ENCODE data around the gene HSD17B10. TPM values are rescaled to one million over a fixed set of nuclear protein-coding genes. Genes with fewer than 3 reads are reported as not detected.

HSD17B10 gene
- total and polyA plus RNA-seq, 2 donors (not counting 1 experiment from before 2014, with no cell fraction given), result 49.7 to 66.5 TPM

DNA sequence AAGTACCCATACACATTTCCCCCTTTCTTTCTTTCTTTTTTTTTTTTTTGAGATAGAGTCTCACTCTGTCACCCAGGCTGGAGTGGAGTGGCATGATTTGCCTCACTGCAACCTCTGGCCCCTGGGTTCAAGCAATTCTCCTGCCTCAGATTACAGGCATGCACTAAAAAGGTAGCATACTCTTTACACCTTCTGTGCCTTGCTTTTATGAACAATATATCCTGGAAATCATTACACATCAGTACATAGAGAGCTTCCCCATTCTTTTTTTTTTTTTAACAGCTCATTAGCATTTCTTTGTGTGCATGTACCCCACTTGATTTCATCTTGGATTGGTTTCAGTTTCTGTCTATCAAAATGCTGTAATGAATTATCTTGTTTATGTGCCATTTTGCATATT is 18.6 kb upstream of the HSD17B10 start:
- H3K27me3 Mint-ChIP-seq, result peaks cover 4% of the 10 kb centered on the region
- H3K4me1 Mint-ChIP-seq, result no peaks in the 10 kb centered on the region
- CTCF ChIA-PET, result no interaction called here

GRCh38 chrX:53449632-53450031 is 15.5 kb upstream of the HSD17B10 start:
- H3K9me3 ChIP-seq (ENCODE audit: control extremely low read depth in 1 of 3, control insufficient read depth in 2 of 3, insufficient read depth in 1 of 3, low read length in 2 of 3), result no peaks in the 10 kb centered on the region
- no peak overlapping the region for H3K4me2 ChIP-seq (replicated peaks; ENCODE audit: low read depth, low read length, poor library complexity, severe bottlenecking)
- H3K4me1 ChIP-seq (ENCODE audit: control insufficient read depth in 2 of 2, insufficient read depth in 2 of 2, low read length in 2 of 2), result no peaks in the 10 kb centered on the region
- no peak overlapping the region for H3K4me3 ChIP-seq (ENCODE audit: control extremely low read depth in 1 of 5, extremely low read depth in 1 of 5, insufficient read depth in 1 of 5, low read depth in 2 of 5, low read length in 4 of 5)
- CTCF ChIA-PET, result no interaction called here
- no peaks in the 10 kb centered on the region for H3K27me3 ChIP-seq (replicated peaks in 1 of 4; ENCODE audit: control extremely low read depth in 1 of 4, control insufficient read depth in 3 of 4, insufficient read depth in 4 of 4, low read length in 3 of 4)
- WGBS (ENCODE audit: insufficient coverage), result no CpG with 5 or more reads among the region's 3 CpGs
- H3K27me3 Mint-ChIP-seq, result no peaks in the 10 kb centered on the region
- H3K4me1 Mint-ChIP-seq, result no peaks in the 10 kb centered on the region
- no peak for DNase-seq
- no peak overlapping the region for H2AFZ ChIP-seq (ENCODE audit: insufficient read depth, low read depth, low read length, poor library complexity, severe bottlenecking)
- no peaks in the 10 kb centered on the region for H3K36me3 ChIP-seq (replicated peaks in 1 of 2; ENCODE audit: control extremely low read depth in 1 of 2, control insufficient read depth in 1 of 2, extremely low read depth in 1 of 2, insufficient read depth in 2 of 2, low read length in 1 of 2)
- no peak overlapping the region for H3K27ac Mint-ChIP-seq
- H3K79me2 ChIP-seq (ENCODE audit: control insufficient read depth, insufficient read depth, low read length), result no peaks in the 10 kb centered on the region
- no peak overlapping the region for H3K4me3 Mint-ChIP-seq
- ATAC-seq (ENCODE audit: low read depth), result no peak
- H3K27ac ChIP-seq (ENCODE audit: low read length in 2 of 2), result no peak overlapping the region
- intact Hi-C loops (cut with micrococcal nuclease), result no loop called here
- TF ChIP-seq EZH2 (IDR thresholded peaks at IDR 0.05; ENCODE audit: borderline replicate concordance, insufficient read depth, low read depth, low read length, poor library complexity, severe bottlenecking), result no peak
- H4K20me1 ChIP-seq (ENCODE audit: control insufficient read depth, insufficient read depth, low read length, poor library complexity, severe bottlenecking), result no peaks in the 10 kb centered on the region
- H3K9me3 Mint-ChIP-seq (ENCODE audit: insufficient read depth), result no peaks in the 10 kb centered on the region
- H3K9ac ChIP-seq (ENCODE audit: low read length), result no peak overlapping the region
- POLR2A ChIA-PET, result no interaction called here

More for the DNA sequence above, 18.6 kb upstream of the HSD17B10 start:
- H2AFZ ChIP-seq (ENCODE audit: insufficient read depth, low read depth, low read length, poor library complexity, severe bottlenecking), result no peak overlapping the region
- H3K4me3 ChIP-seq (ENCODE audit: control extremely low read depth in 1 of 5, extremely low read depth in 1 of 5, insufficient read depth in 1 of 5, low read depth in 2 of 5, low read length in 4 of 5), result no peak overlapping the region
- TF ChIP-seq, protein P1, sequence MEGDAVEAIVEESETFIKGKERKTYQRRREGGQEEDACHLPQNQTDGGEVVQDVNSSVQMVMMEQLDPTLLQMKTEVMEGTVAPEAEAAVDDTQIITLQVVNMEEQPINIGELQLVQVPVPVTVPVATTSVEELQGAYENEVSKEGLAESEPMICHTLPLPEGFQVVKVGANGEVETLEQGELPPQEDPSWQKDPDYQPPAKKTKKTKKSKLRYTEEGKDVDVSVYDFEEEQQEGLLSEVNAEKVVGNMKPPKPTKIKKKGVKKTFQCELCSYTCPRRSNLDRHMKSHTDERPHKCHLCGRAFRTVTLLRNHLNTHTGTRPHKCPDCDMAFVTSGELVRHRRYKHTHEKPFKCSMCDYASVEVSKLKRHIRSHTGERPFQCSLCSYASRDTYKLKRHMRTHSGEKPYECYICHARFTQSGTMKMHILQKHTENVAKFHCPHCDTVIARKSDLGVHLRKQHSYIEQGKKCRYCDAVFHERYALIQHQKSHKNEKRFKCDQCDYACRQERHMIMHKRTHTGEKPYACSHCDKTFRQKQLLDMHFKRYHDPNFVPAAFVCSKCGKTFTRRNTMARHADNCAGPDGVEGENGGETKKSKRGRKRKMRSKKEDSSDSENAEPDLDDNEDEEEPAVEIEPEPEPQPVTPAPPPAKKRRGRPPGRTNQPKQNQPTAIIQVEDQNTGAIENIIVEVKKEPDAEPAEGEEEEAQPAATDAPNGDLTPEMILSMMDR (IDR thresholded peaks at IDR 0.05), result no peak
- no peak for TF ChIP-seq EZH2 (IDR thresholded peaks at IDR 0.05; ENCODE audit: borderline replicate concordance, insufficient read depth, low read depth, low read length, poor library complexity, severe bottlenecking)
- H3K9me3 Mint-ChIP-seq (ENCODE audit: insufficient read depth), result no peaks in the 10 kb centered on the region
- H3K27me3 ChIP-seq (replicated peaks in 1 of 4; ENCODE audit: control extremely low read depth in 1 of 4, control insufficient read depth in 3 of 4, insufficient read depth in 4 of 4, low read length in 3 of 4), result peaks cover 0 to 9% (median 0%) of the 10 kb centered on the region in 4 experiments
- H3K4me1 ChIP-seq (ENCODE audit: control insufficient read depth in 2 of 2, insufficient read depth in 2 of 2, low read length in 2 of 2), result no peaks in the 10 kb centered on the region
- intact Hi-C loops (cut with micrococcal nuclease), result no loop called here
- H3K9me3 ChIP-seq (ENCODE audit: control extremely low read depth in 1 of 3, control insufficient read depth in 2 of 3, insufficient read depth in 1 of 3, low read length in 2 of 3), result no peaks in the 10 kb centered on the region
- no peak overlapping the region for H3K27ac ChIP-seq (ENCODE audit: low read length in 2 of 2)
- H3K36me3 ChIP-seq (replicated peaks in 1 of 2; ENCODE audit: control extremely low read depth in 1 of 2, control insufficient read depth in 1 of 2, extremely low read depth in 1 of 2, insufficient read depth in 2 of 2, low read length in 1 of 2), result no peaks in the 10 kb centered on the region
- H4K20me1 ChIP-seq (ENCODE audit: control insufficient read depth, insufficient read depth, low read length, poor library complexity, severe bottlenecking), result no peaks in the 10 kb centered on the region
- H3K79me2 ChIP-seq (ENCODE audit: control insufficient read depth, insufficient read depth, low read length), result no peaks in the 10 kb centered on the region
- ATAC-seq (ENCODE audit: low read depth) (no peak), DNase-seq (no peak)
- H3K4me3 Mint-ChIP-seq, result no peak overlapping the region
- H3K9ac ChIP-seq (ENCODE audit: low read length), result no peak overlapping the region
- H3K4me2 ChIP-seq (replicated peaks; ENCODE audit: low read depth, low read length, poor library complexity, severe bottlenecking), result no peak overlapping the region
- POLR2A ChIA-PET, result no interaction called here
- H3K27ac Mint-ChIP-seq, result no peak overlapping the region
